Keratinocyte (primary cell): ENCODE measurements around the gene SALL4. TPM values are rescaled to one million over a fixed set of nuclear protein-coding genes. Genes with fewer than 3 reads are reported as not detected.
"Not testable (repeated sequence)": the region's sequence is repeated elsewhere in the genome, so short reads cannot be mapped to it uniquely, and the experiment has no call there.

ENCODE experiments used
- DNase-seq: peaks from one replicate; pipeline ENCODE4 v3.0.0-alpha.2; 2011; ENCODE audit warnings: low read depth, missing footprints, low spot score
- FAIRE-seq: peaks from 2 replicates; lab custom pipeline; 2011; peaks lifted over from hg19 to GRCh38; lab: Jason Lieb, UNC
- H2AFZ ChIP-seq: 2 replicates; pipeline ENCODE4 v1.6.0; 2012; ENCODE audit warnings: low read length, control low read depth, inconsistent platforms; ENCODE audit not compliant: control insufficient read depth
- H3K27ac ChIP-seq: 2 replicates; pipeline ENCODE4 v1.5.1; 2011; ENCODE audit warnings: low read length; ENCODE audit not compliant: control insufficient read depth, insufficient read depth
- H3K27me3 ChIP-seq: 3 replicates; pipeline ENCODE4 v1.6.0; 2011; ENCODE audit warnings: low read length; ENCODE audit not compliant: control insufficient read depth, insufficient read depth; ENCODE audit errors: extremely low read depth
- H3K36me3 ChIP-seq, 2 experiments: 2 replicates in 1 of 2; 3 replicates in 1 of 2; pipeline ENCODE4 v1.5.1; 2011; ENCODE audit warnings: low read length in 2 of 2, mild to moderate bottlenecking in 1 of 2; ENCODE audit not compliant: control insufficient read depth in 2 of 2, insufficient read depth in 2 of 2; ENCODE audit errors: extremely low read depth in 1 of 2
- H3K4me1 ChIP-seq: 3 replicates; pipeline ENCODE4 v1.5.1; 2011; ENCODE audit warnings: low read length; ENCODE audit not compliant: control insufficient read depth, insufficient read depth; ENCODE audit errors: extremely low read depth
- H3K4me2 ChIP-seq: 3 replicates; pipeline ENCODE4 v1.6.0; 2011; ENCODE audit warnings: low read depth, low read length; ENCODE audit not compliant: control insufficient read depth, insufficient read depth; ENCODE audit errors: extremely low read depth
- H3K4me3 ChIP-seq, 3 experiments: fragments of 200-600 bp in 1 of 3; sonication (generic) in 1 of 3; 2 replicates in 2 of 3; 3 replicates in 1 of 3; pipeline ENCODE4 v1.5.1; 2011 to 2016; ENCODE audit warnings: low read length in 3 of 3, mild to moderate bottlenecking in 3 of 3, control low read depth in 2 of 3, inconsistent platforms in 1 of 3, low read depth in 1 of 3, mixed read lengths in 1 of 3, mixed run types in 1 of 3, moderate library complexity in 1 of 3; ENCODE audit not compliant: control insufficient read depth in 2 of 3, insufficient read depth in 2 of 3; ENCODE audit errors: extremely low read depth in 1 of 3
- H3K79me2 ChIP-seq: 2 replicates; pipeline ENCODE4 v1.6.0; 2012; ENCODE audit warnings: low read length; ENCODE audit not compliant: control insufficient read depth, insufficient read depth
- H3K9ac ChIP-seq: 3 replicates; pipeline ENCODE4 v1.6.0; 2011; ENCODE audit warnings: low read length; ENCODE audit not compliant: control insufficient read depth, insufficient read depth; ENCODE audit errors: extremely low read depth
- H3K9me1 ChIP-seq: 3 replicates; pipeline ENCODE4 v1.6.0; 2011; ENCODE audit warnings: low read length; ENCODE audit not compliant: control insufficient read depth, insufficient read depth; ENCODE audit errors: extremely low read depth
- H3K9me3 ChIP-seq: 2 replicates; pipeline ENCODE4 v1.5.1; 2012; ENCODE audit warnings: low read depth, low read length; ENCODE audit not compliant: control insufficient read depth
- H4K20me1 ChIP-seq: 3 replicates; pipeline ENCODE4 v1.6.0; 2011; ENCODE audit warnings: low read length; ENCODE audit not compliant: control insufficient read depth, insufficient read depth; ENCODE audit errors: extremely low read depth
- EZH2 ChIP-seq: IDR thresholded peaks from one replicate; pipeline ENCODE4 v1.6.1; 2012; ENCODE audit warnings: inconsistent platforms, mild to moderate bottlenecking, low read length, moderate library complexity
- dilution Hi-C: fragments of 300-500 bp; cut with MboI; formaldehyde crosslinking; loops from one replicate; pipeline ENCODE4 v1.7.0; 2020; ENCODE audit warnings: low sequenced_read_pairs; ENCODE audit not compliant: extremely low pct_ligation_motif_present
- polyA plus RNA-seq, 5 experiments: library from polyadenylated mRNA; depleted of rRNA in 3 of 5; stranded (reverse) in 3 of 5; stranded (forward) in 1 of 5; unstranded in 1 of 5; fragments of >200 nt; gene quantifications; 1 replicate in 1 of 5; 2 replicates in 3 of 5; 3 replicates in 1 of 5; pipeline versions ENCODE4 v1.2.1 to v1.2.3, GENCODE V29; 2011 to 2012; ENCODE audit warnings: missing spikeins in 2 of 5, low read depth in 1 of 5, low replicate concordance in 1 of 5
- TF ChIP-seq, protein P1 (sequence below), 3 experiments: IDR thresholded peaks in 1 of 3; conservative IDR thresholded peaks in 1 of 3; optimal IDR thresholded peaks in 1 of 3; 2 replicates in 2 of 3; 3 replicates in 1 of 3; pipeline versions ENCODE3 to v1.5.1; 2011; ENCODE audit warnings: low read length in 3 of 3, mild to moderate bottlenecking in 3 of 3, moderate library complexity in 2 of 3, control low read depth in 1 of 3, inconsistent platforms in 1 of 3; ENCODE audit not compliant: insufficient read depth in 2 of 3; ENCODE audit errors: extremely low read depth in 1 of 3

SALL4 gene
- polyA plus RNA-seq, 1 donor (not counting 4 experiments of a cell fraction or from before 2014, with no cell fraction given), result 0.04 TPM

GRCh38 chr20:51766994-51767866 is 35.1 kb downstream of the SALL4 start:
- DNase-seq (peak; percentile 36), FAIRE-seq (no peak)
- Histone ChIP-seq H3K27ac (peak overlapping the region; percentile 60), H3K79me2 (no peaks in the 10 kb centered on the region), H2AFZ (peak overlapping the region; percentile 83), H3K4me3 (peak overlapping the region; percentile 67 to 74 (median 74)), H3K9ac (peak overlapping the region; percentile 74), H3K4me2 (peak overlapping the region; percentile 93), H3K9me3 (no peaks in the 10 kb centered on the region), H3K4me1 (peaks cover 13% of the 10 kb centered on the region), H4K20me1 (no peaks in the 10 kb centered on the region), H3K9me1 (no peaks in the 10 kb centered on the region), H3K27me3 (peaks cover 5% of the 10 kb centered on the region), H3K36me3 (no peaks in the 10 kb centered on the region)
- TF ChIP-seq, protein P1, sequence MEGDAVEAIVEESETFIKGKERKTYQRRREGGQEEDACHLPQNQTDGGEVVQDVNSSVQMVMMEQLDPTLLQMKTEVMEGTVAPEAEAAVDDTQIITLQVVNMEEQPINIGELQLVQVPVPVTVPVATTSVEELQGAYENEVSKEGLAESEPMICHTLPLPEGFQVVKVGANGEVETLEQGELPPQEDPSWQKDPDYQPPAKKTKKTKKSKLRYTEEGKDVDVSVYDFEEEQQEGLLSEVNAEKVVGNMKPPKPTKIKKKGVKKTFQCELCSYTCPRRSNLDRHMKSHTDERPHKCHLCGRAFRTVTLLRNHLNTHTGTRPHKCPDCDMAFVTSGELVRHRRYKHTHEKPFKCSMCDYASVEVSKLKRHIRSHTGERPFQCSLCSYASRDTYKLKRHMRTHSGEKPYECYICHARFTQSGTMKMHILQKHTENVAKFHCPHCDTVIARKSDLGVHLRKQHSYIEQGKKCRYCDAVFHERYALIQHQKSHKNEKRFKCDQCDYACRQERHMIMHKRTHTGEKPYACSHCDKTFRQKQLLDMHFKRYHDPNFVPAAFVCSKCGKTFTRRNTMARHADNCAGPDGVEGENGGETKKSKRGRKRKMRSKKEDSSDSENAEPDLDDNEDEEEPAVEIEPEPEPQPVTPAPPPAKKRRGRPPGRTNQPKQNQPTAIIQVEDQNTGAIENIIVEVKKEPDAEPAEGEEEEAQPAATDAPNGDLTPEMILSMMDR (optimal IDR thresholded peaks at IDR 0.05 in 1 of 3, IDR thresholded peaks at IDR 0.05 in 1 of 3, conservative IDR thresholded peaks at IDR 0.05 in 1 of 3; ENCODE audit: extremely low read depth in 1 of 3, insufficient read depth in 2 of 3, low read length in 3 of 3), result peak in 2 of 3 experiments; percentile 12 to 52
- no peak for TF ChIP-seq EZH2
- dilution Hi-C loops, result no loop called here

- DNase-seq, FAIRE-seq, H3K9ac ChIP-seq, H2AFZ ChIP-seq, H3K9me3 ChIP-seq, H3K4me3 ChIP-seq, dilution Hi-C loops, H3K4me2 ChIP-seq, H3K79me2 ChIP-seq, H3K27ac ChIP-seq, H4K20me1 ChIP-seq, H3K36me3 ChIP-seq, H3K27me3 ChIP-seq, H3K9me1 ChIP-seq: not testable (repeated sequence)
- H3K4me1 ChIP-seq, result peaks cover 13% of the 10 kb centered on the region
These were observed 36.9 kb downstream of the SALL4 start for GRCh38 chr20:51765381-51765780.
